HG03575 (cell line): Measurements from ENCODE around the gene MYBPC2.
"Not testable (repeated sequence)": the region's sequence is repeated elsewhere in the genome, so short reads cannot be mapped to it uniquely, and the experiment has no call there.

ENCODE experiments used
- ATAC-seq: cut with Tn5 transposase; IDR thresholded peaks from one replicate; pipeline ENCODE4 v1.9.1; 2021; ENCODE audit not compliant: unreplicated experiment, insufficient number of reproducible peaks, low FRiP score; ENCODE audit errors: extremely low read depth

Gene MYBPC2

DNA sequence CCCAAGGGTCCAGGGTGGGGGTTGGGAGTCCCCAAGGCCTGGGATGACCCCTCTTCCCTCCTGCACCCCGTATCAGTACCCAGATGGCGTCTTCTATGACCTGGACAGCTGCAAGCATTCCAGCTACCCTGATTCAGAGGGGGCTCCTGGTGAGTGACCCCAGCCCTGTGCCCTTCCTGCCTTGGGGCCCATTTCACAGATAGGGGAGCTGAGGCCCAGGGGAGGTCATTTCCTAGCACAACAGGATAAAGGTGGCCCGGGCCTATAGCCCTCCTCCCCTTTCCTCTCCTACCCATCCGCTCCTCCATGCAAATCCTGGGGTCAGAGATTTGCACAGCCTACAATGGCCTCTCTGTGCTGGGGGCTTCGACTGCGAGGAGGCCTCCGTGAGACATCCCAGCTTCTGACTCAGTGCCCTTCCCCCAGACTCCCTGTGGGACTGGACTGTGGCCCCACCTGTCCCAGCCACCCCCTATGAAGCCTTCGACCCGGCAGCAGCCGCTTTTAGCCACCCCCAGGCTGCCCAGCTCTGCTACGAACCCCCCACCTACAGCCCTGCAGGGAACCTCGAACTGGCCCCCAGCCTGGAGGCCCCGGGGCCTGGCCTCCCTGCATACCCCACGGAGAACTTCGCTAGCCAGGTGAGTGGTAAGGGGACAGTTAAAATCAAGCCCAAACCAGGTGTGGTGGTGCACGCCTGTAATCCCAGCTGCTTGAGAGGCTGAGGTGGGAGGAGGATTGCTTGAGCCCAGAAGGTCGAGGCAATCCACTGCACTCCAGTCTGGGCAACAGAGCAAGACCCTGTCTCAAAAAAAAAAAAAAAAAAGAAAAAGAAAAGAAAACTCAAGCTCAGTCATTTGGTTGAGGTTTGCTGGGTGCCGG lies 10.1 kb upstream of the MYBPC2 start:
- no peak for ATAC-seq

DNA sequence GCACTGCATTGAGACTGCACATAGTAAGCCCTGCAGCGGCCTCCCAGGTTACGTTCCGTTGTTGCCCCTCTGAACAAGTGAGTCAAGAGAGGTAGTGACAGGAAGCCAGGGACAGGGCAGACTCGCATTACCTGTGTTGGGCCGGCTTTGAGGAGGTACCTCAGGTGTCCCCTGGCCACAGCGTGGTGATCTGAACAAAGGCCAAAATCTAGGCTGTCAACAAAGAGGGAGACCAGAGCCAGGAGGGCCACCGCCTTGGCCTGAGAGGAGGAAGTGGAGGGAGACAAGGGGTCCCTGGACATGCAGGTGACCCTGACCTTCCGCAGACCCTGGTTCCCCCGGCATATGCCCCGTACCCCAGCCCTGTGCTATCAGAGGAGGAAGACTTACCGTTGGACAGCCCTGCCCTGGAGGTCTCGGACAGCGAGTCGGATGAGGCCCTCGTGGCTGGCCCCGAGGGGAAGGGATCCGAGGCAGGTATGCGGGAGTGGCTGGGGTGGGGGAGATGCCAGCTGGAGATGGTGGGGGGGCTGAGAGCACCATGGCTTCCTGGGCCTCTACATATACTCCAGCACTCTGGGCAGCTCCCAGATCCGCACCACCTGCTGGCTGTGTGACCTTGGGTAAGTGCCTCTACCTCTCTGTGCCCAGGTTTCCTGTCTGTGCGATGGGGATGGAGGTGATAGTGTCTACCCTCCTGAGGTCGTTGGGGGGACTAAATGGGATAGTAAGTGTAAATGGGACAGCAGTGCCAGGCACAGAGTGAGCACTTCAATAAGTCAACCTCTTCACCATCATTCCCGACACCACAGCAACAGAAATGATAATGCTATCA lies 9.2 kb upstream of the MYBPC2 start:
- no peak for ATAC-seq

DNA sequence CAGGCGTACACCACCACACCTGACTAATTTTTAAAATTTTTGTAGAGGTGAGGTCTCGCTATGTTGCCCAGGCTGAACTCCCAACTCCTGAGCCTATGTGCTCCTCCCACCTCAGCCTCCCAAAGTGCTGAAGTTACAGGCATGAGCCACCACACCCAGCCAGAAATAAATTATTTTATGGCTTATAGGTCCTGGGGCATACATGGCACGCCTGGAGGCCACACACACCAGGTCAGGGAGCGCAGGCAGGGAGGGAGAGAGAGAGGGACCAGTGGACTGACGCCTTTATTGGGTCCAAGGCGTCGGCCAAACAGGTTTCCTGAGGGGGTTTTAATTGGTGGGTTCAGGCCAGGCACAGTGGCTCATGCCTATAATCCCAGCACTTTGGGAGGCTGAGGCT lies 7.1 kb upstream of the MYBPC2 start:
- ATAC-seq, result no peak

DNA sequence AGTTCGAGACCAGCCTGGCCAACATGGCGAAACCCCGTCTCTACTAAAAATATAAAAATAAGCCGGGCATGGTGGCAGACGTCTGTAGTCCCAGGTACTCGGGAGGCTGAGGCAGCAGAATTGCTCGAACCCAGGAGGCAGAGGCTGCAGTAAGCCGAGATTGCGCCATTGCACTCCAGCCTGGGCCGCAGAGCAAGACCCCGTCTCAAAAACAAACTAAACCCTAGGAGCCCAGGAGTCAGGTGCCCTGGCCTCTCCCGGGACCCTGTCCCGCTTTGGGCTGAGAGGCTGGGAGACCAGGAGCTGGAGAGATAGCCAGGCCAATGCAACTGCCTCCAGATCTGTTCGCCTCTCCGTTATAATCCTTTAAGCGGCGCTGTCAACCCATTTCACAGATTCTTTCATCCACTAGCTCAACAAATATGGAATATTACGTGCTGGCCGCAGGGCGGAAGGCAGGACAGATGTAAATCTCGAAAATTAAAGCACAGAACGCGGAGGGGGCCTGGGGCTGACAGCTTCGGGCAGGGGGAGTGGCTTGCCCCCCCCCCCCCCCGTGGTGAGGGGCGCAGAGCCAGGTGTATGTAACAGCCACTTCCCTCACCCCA lies 5.3 kb upstream of the MYBPC2 start:
- no peak for ATAC-seq

DNA sequence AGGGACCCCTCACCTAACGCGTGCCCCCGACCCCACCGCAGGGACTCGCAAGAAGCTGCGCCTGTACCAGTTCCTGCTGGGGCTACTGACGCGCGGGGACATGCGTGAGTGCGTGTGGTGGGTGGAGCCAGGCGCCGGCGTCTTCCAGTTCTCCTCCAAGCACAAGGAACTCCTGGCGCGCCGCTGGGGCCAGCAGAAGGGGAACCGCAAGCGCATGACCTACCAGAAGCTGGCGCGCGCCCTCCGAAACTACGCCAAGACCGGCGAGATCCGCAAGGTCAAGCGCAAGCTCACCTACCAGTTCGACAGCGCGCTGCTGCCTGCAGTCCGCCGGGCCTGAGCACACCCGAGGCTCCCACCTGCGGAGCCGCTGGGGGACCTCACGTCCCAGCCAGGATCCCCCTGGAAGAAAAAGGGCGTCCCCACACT lies 4.7 kb upstream of the MYBPC2 start:
- ATAC-seq, result no peak

DNA sequence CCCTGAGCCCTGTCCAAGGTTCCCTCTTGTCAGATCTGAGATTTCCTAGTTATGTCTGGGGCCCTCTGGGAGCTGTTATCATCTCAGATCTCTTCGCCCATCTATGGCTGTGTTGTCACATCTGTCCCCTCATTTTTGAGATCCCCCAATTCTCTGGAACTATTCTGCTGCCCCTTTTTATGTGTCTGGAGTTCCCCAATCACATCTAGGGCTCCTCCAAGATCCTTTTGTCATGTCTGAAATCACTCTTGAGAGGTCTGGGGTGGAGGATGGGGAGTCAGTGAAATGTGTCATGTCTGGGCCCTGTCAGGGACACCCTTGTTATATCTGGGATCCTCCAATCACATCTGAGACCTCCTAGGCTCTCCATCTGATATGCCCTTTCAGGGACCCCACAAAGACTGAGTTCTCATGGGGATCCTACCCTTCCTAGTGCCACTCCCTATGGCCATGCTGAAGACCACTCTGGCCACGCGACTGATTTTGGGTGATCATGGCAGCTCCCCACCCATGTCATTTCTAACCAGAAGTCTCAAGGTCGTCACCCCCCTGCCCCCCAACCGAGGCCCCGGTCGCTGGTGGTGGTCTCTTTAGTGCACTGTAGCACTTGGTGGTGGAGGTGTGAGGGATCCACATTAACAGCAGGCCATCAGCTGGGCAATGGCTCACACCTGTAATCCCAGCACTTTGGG lies 3.8 kb upstream of the MYBPC2 start:
- no peak for ATAC-seq

DNA sequence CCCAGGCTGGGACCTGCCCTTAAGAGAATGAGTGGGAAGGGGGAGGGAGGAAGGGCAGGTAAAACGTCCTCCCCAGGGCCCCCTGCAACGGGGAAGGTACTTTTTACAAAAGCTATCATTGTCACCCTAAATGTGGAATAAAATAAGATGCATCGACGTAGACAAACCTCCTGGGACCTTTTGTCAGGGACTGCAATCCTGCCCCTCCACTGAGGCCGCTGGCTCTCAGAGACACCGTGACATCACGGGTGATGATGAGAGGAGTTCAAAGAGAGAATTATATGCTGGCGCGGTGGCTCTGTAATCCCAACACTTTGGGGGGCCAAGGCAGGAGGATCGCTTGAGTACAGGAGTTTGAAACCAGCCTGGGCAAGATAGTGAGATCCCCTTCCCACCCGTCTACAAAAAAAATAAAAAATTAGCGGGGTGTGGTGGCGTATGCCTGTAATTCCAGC lies 1.8 kb upstream of the MYBPC2 start:
- no peak for ATAC-seq

DNA sequence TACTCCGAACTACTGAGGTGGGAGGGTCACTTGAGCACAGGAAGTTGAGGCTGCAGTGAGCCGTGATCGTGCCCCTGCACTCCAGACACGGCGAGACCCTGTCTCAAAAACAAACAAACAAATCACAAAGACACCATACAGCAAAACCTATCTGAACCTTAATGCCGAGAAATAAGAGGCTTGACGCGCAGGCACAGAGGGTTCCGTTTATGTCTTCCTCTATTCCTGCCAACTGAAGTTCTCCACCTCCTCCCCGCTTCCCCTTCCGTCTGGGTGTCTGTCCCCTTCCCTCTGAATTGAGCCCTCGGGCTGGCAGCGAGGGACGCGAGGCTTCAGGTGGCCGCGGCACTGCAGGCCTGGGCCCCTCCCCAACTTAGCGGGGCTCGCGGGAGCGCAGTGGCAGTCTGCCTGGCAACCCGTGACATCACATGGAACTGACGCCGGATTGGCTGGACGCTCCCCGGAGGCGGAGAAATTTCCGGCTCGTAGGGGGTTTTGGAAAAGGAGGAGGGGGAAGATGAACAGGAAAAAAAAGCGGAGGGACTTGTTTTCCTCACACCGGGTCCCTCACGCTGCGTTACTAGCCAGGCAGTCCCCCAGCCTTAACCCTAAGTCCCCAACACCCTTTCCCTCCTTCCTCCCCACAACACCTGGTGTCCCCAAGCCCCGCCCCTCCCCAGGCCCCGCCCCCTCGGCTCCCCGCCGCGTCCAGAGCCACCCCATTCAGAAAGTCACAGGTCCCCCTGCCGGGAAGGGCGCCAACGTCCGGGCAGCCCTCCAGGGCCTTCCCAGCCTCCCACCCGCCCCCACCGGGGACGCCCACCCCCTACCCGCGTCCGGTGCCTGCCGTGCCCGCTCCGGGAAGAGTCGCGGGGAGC lies 1.1 kb upstream of the MYBPC2 start:
- ATAC-seq, result no peak

DNA sequence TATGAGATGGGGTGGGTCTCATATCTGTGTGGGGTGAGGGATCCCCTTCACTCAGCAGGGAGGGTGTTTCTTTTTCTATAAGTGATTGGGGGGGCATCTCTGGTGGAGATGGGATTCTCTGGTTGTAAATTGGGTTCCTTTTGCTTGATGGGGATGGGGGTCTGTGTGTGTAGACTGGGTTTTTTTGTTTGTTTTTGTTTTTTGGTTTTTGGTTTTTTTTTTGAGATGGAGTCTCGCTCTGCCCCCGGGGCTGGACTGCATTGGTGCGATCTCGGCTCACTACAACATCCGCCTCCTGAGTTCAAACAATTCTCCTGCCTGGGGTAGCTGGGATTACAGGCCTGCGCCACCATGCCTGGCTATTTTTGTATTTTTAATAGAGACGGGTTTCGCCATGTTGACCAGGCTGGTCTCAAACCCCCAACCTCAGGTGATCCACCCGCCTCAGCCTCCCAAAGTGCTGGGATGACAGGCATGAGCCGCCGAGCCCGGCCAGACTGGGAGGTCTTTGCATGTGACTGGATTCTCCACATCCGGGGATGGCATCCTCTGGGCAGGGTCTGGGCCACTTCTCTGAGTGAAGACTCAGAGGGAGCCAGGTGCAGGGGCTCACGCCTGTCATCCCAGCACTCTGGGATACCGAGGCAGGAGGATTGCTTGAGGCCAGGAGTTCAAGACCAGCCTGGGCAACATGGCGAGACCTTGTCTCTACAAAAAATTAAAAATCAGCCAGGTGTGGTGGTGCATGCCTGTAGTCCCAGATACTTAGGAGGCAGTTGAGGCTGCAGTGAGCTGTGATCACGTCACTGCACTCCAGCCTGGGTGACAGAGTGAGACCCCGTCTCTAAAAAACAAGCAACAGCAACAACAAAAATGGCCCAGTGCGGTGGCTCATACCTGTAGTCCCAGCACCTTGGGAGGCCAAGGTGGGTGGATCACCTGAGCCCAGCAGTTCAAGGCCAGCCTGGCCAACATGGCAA lies 799 bp downstream of the MYBPC2 start:
- no peak for ATAC-seq

DNA sequence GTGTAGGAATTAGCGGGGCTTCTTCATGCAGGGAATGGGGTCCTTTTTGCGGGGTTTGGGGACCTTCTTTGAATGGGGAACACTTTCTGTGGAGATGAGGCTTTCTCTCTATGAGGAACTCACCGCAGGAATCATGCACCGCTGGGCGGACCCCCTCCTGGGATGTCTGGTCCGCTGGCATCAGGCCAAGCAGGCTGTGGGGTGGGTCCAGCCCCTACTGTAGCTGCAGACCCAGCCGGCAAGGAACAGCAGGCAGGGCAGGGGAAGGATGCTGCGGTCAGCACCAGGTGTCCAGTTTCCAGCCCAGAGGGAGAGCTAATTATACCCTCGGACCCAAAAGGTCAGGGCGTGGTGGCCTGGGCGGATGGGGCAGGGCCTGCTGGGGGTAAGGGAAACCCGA lies 1.8 kb downstream of the MYBPC2 start:
- ATAC-seq, result no peak

DNA sequence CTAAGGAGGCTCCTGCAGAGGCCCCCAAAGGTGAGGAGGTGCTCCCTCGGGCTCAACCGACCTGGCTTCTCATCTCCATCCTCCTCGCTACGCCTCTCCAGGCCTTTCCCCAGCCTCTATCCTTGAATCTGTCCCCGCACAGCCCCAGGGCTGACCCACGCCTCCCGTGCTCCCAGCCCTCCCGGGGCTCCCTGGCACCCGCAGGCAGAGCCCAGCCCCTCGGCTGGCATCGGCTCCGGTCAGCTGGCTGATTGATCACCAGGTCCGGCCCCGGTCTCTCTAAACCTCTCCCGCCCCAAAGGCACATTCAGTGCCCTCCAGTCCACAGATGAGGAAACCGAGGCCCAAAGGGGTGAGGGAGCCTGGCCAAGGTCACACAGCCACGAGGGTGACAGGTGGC lies 2.5 kb downstream of the MYBPC2 start:
- ATAC-seq, result no peak

DNA sequence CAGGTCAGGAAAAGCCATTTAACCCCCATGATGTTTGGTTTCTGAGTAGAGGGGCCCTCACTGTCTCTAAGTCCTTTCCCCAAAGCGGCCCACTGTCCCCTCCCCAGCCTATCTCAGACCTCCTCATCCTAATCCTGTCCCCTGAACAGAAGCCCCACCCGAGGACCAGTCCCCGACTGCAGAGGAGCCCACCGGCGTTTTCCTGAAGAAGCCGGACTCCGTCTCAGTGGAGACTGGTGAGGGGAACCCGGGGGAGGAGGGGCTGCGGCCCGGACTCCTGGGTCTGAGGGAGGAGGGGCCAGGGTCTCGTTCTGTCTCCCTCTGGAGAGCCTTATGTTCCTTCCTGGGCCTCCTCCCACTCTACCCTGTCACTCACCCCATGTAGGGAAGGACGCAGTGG lies 2.9 kb downstream of the MYBPC2 start:
- ATAC-seq, result no peak

DNA sequence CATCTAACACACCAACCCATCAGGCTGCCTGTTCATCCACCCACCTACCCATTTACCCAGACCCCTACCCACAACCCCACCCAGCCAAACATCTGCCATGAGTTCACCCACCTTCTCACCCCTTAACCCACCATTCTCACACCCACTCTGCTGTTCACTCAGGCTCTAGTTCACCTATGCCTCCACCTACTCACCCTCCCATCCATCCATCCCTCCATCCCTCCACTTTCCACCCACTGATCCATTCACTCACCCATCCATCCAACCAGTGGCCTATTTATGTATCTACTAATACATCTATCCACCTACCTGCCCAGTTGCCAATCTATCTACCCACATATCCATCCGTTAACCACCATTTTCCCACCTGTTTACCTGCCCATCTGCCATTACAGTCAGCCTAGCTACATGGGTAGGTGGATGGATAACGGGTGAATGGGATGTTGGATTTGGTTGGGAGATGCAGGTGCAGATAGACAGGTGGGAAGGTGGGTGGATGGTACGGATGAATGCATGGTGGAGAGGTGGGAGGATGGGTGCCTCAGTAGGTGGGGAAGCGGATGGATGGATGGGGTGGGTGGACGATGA lies 5.3 kb downstream of the MYBPC2 start:
- no peak for ATAC-seq

DNA sequence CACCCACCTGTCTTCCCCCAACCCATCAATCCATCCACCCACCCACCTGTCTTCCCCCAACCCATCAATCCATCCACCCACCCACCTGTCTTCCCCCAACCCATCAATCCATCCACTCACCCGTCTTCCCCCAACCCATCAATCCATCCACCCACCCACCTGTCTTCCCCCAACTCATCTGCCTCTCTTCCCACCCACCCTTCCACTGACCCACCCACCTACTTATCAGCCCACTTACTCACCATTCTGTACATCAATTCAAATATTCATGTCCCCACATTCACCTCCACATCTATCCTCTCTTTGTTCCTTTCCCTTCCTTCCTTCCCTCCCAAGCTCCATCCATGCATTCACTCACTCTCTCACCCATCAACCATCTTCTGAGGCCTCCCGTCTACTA lies 6.4 kb downstream of the MYBPC2 start:
- not testable (repeated sequence) for ATAC-seq

DNA sequence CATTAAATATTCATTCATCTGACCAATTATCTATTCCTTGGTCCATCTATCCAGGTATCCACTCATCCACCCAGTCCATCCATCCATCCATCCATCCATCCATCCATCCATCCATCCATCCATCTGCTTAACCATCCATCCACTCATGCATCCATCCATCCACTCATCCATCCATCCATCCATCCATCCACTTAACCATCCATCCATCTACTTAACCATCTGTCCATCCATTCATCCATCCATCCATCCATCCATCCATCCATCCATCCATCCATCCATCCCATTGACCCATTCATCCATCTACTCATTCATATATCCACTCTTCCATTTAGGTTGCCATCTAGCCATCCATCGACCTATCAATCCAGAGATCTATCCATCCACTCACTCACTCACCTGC lies 11.4 kb downstream of the MYBPC2 start:
- ATAC-seq, result no peak

DNA sequence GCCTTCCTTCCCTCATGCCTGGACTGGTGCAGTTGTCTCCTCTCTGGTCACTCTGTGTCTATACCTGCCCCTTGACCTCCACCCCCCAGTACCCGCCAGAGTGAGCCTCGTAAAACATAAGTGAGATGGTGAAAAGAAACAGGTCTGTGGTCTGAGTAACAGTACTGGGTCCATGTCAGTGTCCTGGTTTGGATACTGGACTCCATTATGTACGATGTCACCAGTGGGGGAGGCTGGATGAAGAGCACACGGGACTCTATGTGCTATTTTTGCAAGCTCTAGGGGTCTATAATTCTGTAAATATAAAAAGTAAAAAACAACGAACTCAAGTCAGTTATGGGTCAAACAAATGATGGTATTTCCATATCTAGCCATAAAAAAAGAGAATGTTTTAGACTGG lies 14.4 kb downstream of the MYBPC2 start:
- no peak for ATAC-seq

DNA sequence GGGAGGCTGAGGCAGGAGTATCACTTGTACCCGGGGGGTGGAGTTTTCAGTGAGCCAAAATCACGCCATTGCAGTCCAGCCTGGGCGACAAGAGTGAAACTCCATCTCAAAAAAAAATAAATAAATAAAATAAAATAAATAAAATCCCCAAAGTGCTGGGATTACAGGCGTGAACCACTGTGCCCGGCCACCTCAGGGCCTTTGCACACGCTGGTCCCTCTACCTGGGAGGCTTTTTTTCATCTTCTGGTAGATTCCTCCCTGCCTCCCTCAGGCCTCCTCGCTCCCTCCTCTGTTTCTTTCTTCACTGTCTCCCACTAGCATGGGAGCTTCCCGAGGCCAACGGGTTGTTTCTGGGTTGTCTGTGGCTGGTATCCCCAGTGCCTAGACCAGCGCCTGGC lies 15.1 kb downstream of the MYBPC2 start:
- no peak for ATAC-seq
